Measurements from ENCODE around the gene GP9.

DNA sequence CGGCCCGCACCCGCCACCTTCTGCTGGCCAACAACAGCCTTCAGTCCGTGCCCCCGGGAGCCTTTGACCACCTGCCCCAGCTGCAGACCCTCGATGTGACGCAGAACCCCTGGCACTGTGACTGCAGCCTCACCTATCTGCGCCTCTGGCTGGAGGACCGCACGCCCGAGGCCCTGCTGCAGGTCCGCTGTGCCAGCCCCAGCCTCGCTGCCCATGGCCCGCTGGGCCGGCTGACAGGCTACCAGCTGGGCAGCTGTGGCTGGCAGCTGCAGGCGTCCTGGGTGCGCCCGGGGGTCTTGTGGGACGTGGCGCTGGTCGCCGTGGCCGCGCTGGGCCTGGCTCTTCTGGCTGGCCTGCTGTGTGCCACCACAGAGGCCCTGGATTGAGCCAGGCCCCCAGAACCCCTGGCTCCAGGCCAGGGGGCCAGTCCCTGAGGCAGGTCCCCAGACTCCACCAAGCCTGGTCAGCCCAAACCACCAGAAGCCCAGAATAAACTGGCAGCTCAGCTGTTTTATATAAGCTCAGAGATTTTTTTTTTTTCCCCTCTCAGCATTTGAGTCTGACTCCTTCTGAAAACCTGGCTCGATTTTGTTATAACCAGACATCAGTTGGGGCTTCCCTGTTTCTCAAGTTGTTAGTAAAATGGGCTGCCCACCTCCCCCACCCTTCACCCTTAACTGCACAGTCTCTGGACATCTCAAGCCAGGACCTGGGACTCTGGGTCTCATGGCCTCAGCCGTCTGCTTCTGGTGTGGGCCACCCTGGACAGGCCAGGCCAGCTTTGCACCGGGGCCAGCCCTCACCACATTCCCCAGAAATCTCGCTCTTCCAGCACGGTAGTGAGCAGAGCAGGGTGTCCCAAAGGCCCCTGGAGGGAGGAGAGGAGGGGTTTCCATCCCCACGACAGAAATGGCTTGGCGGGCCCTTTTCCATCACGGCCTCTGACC lies 1.6 kb downstream of the GP9 start:
- TF ChIP-seq, protein P1, sequence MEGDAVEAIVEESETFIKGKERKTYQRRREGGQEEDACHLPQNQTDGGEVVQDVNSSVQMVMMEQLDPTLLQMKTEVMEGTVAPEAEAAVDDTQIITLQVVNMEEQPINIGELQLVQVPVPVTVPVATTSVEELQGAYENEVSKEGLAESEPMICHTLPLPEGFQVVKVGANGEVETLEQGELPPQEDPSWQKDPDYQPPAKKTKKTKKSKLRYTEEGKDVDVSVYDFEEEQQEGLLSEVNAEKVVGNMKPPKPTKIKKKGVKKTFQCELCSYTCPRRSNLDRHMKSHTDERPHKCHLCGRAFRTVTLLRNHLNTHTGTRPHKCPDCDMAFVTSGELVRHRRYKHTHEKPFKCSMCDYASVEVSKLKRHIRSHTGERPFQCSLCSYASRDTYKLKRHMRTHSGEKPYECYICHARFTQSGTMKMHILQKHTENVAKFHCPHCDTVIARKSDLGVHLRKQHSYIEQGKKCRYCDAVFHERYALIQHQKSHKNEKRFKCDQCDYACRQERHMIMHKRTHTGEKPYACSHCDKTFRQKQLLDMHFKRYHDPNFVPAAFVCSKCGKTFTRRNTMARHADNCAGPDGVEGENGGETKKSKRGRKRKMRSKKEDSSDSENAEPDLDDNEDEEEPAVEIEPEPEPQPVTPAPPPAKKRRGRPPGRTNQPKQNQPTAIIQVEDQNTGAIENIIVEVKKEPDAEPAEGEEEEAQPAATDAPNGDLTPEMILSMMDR (IDR thresholded peaks at IDR 0.05): no peak
- no peak for TF ChIP-seq EP300 (IDR thresholded peaks at IDR 0.05)
- no peak for TF ChIP-seq POLR2AphosphoS5 (IDR thresholded peaks at IDR 0.05)
- TF ChIP-seq POLR2A (IDR thresholded peaks at IDR 0.05): no peak

All from suprapubic skin (tissue), 4 donors.